ENCODE measurements around the gene C1orf52. TPM values are rescaled to one million over a fixed set of nuclear protein-coding genes. Genes with fewer than 3 reads are reported as not detected.

The C1orf52 gene
- total RNA-seq, 1 experiment from 2014 or later, result 30.2 TPM

- ChIA-PET POLR2A (ENCODE audit: low non-redundant PET) (no interaction called here), CTCF (no interaction called here)
- DNase-seq (ENCODE audit: low spot score), result no peak
- Histone ChIP-seq H3K27ac (ENCODE audit: low read depth, low read length, poor library complexity, severe bottlenecking) (no peak overlapping the region), H3K4me3 (ENCODE audit: low read depth, low read length, poor library complexity, severe bottlenecking) (no peak overlapping the region), H3K9me3 (ENCODE audit: low read depth, low read length, poor library complexity, severe bottlenecking) (no peaks in the 10 kb centered on the region), H3K27me3 (replicated peaks; ENCODE audit: insufficient read depth, low read depth, low read length, poor library complexity) (no peaks in the 10 kb centered on the region), H3K36me3 (ENCODE audit: insufficient read depth, low read length, poor library complexity, severe bottlenecking) (no peaks in the 10 kb centered on the region), H3K4me1 (ENCODE audit: insufficient read depth, low read length, poor library complexity, severe bottlenecking) (peaks cover 28% of the 10 kb centered on the region)
- TF ChIP-seq CTCF (conservative IDR thresholded peaks at IDR 0.05; ENCODE audit: low read depth, low read length) (no peak), EZH2 (IDR thresholded peaks at IDR 0.05; ENCODE audit: borderline replicate concordance, low read depth, low read length, poor library complexity, severe bottlenecking) (no peak)
- intact Hi-C loops (cut with micrococcal nuclease; ENCODE audit: unreplicated experiment), result no loop called here
- BruUV-seq (replicated peaks), result no TSS peak
Observed at GRCh38 chr1:85228972-85229371, 30.5 kb downstream of the C1orf52 start.

- no peaks in the 10 kb centered on the region for H3K27me3 ChIP-seq (replicated peaks; ENCODE audit: insufficient read depth, low read depth, low read length, poor library complexity)
- DNase-seq (ENCODE audit: low spot score), result peak; percentile 74
- POLR2A ChIA-PET (ENCODE audit: low non-redundant PET), result no interaction called here
- peaks cover 28% of the 10 kb centered on the region for H3K4me1 ChIP-seq (ENCODE audit: insufficient read depth, low read length, poor library complexity, severe bottlenecking)
- H3K4me3 ChIP-seq (ENCODE audit: low read depth, low read length, poor library complexity, severe bottlenecking), result no peak overlapping the region
- no TSS peak for BruUV-seq (replicated peaks)
- no peaks in the 10 kb centered on the region for H3K36me3 ChIP-seq (ENCODE audit: insufficient read depth, low read length, poor library complexity, severe bottlenecking)
- peak overlapping the region; percentile 19 for H3K27ac ChIP-seq (ENCODE audit: low read depth, low read length, poor library complexity, severe bottlenecking)
- CTCF ChIA-PET, result interaction anchor here (0.5 kb wide), 1 partner anchor 34 kb away, joined by 3 read pairs; no protein-coding TSS in a partner anchor
- no peaks in the 10 kb centered on the region for H3K9me3 ChIP-seq (ENCODE audit: low read depth, low read length, poor library complexity, severe bottlenecking)
- no peak for TF ChIP-seq CTCF (conservative IDR thresholded peaks at IDR 0.05; ENCODE audit: low read depth, low read length)
- no peak for TF ChIP-seq EZH2 (IDR thresholded peaks at IDR 0.05; ENCODE audit: borderline replicate concordance, low read depth, low read length, poor library complexity, severe bottlenecking)
- intact Hi-C loops (cut with micrococcal nuclease; ENCODE audit: unreplicated experiment), result no loop called here
Observed at GRCh38 chr1:85225624-85226380, 33.7 kb downstream of the C1orf52 start.

- no peak for DNase-seq (ENCODE audit: low spot score)
- Histone ChIP-seq H3K4me3 (ENCODE audit: low read depth, low read length, poor library complexity, severe bottlenecking) (no peak overlapping the region), H3K36me3 (ENCODE audit: insufficient read depth, low read length, poor library complexity, severe bottlenecking) (no peaks in the 10 kb centered on the region), H3K27me3 (replicated peaks; ENCODE audit: insufficient read depth, low read depth, low read length, poor library complexity) (no peaks in the 10 kb centered on the region), H3K27ac (ENCODE audit: low read depth, low read length, poor library complexity, severe bottlenecking) (peak overlapping the region; percentile 19), H3K9me3 (ENCODE audit: low read depth, low read length, poor library complexity, severe bottlenecking) (no peaks in the 10 kb centered on the region), H3K4me1 (ENCODE audit: insufficient read depth, low read length, poor library complexity, severe bottlenecking) (peaks cover 28% of the 10 kb centered on the region)
- no TSS peak for BruUV-seq (replicated peaks)
- POLR2A ChIA-PET (ENCODE audit: low non-redundant PET), result interaction anchor here (0.7 kb wide), 1 partner anchor 1533 kb away, joined by 3 read pairs; no protein-coding TSS in a partner anchor
- intact Hi-C loops (cut with micrococcal nuclease; ENCODE audit: unreplicated experiment), result no loop called here
- CTCF ChIA-PET, result interaction anchor here (0.6 kb wide), 1 partner anchor 38 kb away, joined by 3 read pairs; no protein-coding TSS in a partner anchor
- TF ChIP-seq EZH2 (IDR thresholded peaks at IDR 0.05; ENCODE audit: borderline replicate concordance, low read depth, low read length, poor library complexity, severe bottlenecking) (no peak), CTCF (conservative IDR thresholded peaks at IDR 0.05; ENCODE audit: low read depth, low read length) (no peak)
Observed at GRCh38 chr1:85224734-85225623, 34.5 kb downstream of the C1orf52 start.
